HG02571 (cell line): Measurements from ENCODE around the gene KRTAP9-3.
"Not testable (repeated sequence)": the region's sequence is repeated elsewhere in the genome, so short reads cannot be mapped to it uniquely, and the experiment has no call there.

Source experiments
- ATAC-seq: cut with Tn5 transposase; IDR thresholded peaks from one replicate; pipeline ENCODE4 v1.9.1; 2021; ENCODE audit warnings: mild to moderate bottlenecking, moderate library complexity; ENCODE audit not compliant: unreplicated experiment

KRTAP9-3 gene

GRCh38 chr17:41232399-41233105 is at the start of gene KRTAP9-3:
TSS of gene KRTAP9-3 (plus strand) at chr17:41232449. CDS start at chr17:41232502, 53 bp downstream.
- not testable (repeated sequence) for ATAC-seq

GRCh38 chr17:41184480-41184961 is 47.7 kb upstream of the KRTAP9-3 start, which contains the start of gene KRTAP4-1:
TSS of gene KRTAP4-1 (minus strand) at chr17:41184911. CDS start at chr17:41184854, 57 bp downstream.
- ATAC-seq, result no peak

- ATAC-seq, result no peak
Observed at GRCh38 chr17:41185001-41185400, 47.2 kb upstream of the KRTAP9-3 start.

- ATAC-seq, result no peak
Observed at GRCh38 chr17:41186872-41187271, 45.4 kb upstream of the KRTAP9-3 start.

GRCh38 chr17:41189837-41190318 is 42.4 kb upstream of the KRTAP9-3 start, which contains the start of gene KRTAP9-1:
TSS of gene KRTAP9-1 (plus strand) at chr17:41189887. CDS start at chr17:41189887, 0 bp downstream.
- not testable (repeated sequence) for ATAC-seq

GRCh38 chr17:41190328-41190727 is 41.9 kb upstream of the KRTAP9-3 start:
- no peak for ATAC-seq

GRCh38 chr17:41196068-41196467 is 36.2 kb upstream of the KRTAP9-3 start:
- no peak for ATAC-seq

- no peak for ATAC-seq
Observed at GRCh38 chr17:41199421-41200078, 32.7 kb upstream of the KRTAP9-3 start.

GRCh38 chr17:41211845-41212466 is 20.3 kb upstream of the KRTAP9-3 start:
- ATAC-seq, result no peak

GRCh38 chr17:41212524-41213169 is 19.6 kb upstream of the KRTAP9-3 start:
- no peak for ATAC-seq

GRCh38 chr17:41215681-41216080 is 16.6 kb upstream of the KRTAP9-3 start:
- ATAC-seq, result no peak

GRCh38 chr17:41223821-41224220 is 8.4 kb upstream of the KRTAP9-3 start:
- ATAC-seq, result no peak

GRCh38 chr17:41226051-41226450 is 6.2 kb upstream of the KRTAP9-3 start:
- ATAC-seq, result no peak

- not testable (repeated sequence) for ATAC-seq
Observed at GRCh38 chr17:41226598-41227095, 5.6 kb upstream of the KRTAP9-3 start, which contains the start of gene KRTAP9-2. TSS of gene KRTAP9-2 (plus strand) at chr17:41226648. CDS start at chr17:41226655, 7 bp downstream.

- no peak for ATAC-seq
Observed at GRCh38 chr17:41230094-41230493, 2.2 kb upstream of the KRTAP9-3 start.

- no peak for ATAC-seq
Observed at GRCh38 chr17:41231731-41232130, 518 bp upstream of the KRTAP9-3 start.

- not testable (repeated sequence) for ATAC-seq
Observed at GRCh38 chr17:41237116-41237515, 4.9 kb downstream of the KRTAP9-3 start.

- ATAC-seq, result not testable (repeated sequence)
Observed at GRCh38 chr17:41237949-41238437, 5.7 kb downstream of the KRTAP9-3 start, which contains the start of gene KRTAP9-8. TSS of gene KRTAP9-8 (plus strand) at chr17:41237999. CDS start at chr17:41238052, 53 bp downstream.

- not testable (repeated sequence) for ATAC-seq
Observed at GRCh38 chr17:41246995-41247787, 14.9 kb downstream of the KRTAP9-3 start.
